B cell (primary cell): Measurements from ENCODE around the gene KRTAP10-2. TPM values are rescaled to one million over a fixed set of nuclear protein-coding genes. Genes with fewer than 3 reads are reported as not detected.

Source experiments
- ATAC-seq: fragments of 200-7000 bp; cut with Tn5 transposase; one replicate; pipeline ENCODE4 v1.10.0; 2021; ENCODE audit warnings: low read depth, mild to moderate bottlenecking, moderate number of reproducible peaks, moderate library complexity
- CTCF ChIA-PET: fragments of 350-600 bp; sonication (Branson Sonifier 250); formaldehyde crosslinking; loops from one replicate; lab custom pipeline; 2021; ENCODE audit warnings: antibody characterized with exemption, inconsistent platforms; lab: Charles Lee
- POLR2A ChIA-PET: fragments of 350-600 bp; sonication (Branson Sonifier 250); formaldehyde crosslinking; loops from one replicate; lab custom pipeline; 2021; ENCODE audit warnings: antibody characterized with exemption; lab: Charles Lee
- DNase-seq: peaks from one replicate; pipeline ENCODE4 v3.0.0; 2013
- H2AFZ ChIP-seq: 2 replicates; pipeline ENCODE4 v1.6.1; 2012; ENCODE audit warnings: mild to moderate bottlenecking, low read depth, low read length; ENCODE audit not compliant: insufficient read depth, poor library complexity, severe bottlenecking
- H3K27ac ChIP-seq, 2 donors: 1 replicate in 1 of 2; 2 replicates in 1 of 2; pipeline ENCODE4 v1.5.1; 2012 to 2013; ENCODE audit warnings: low read length in 2 of 2, mild to moderate bottlenecking in 2 of 2, moderate library complexity in 1 of 2
- H3K27me3 ChIP-seq, 4 experiments: fragments of 200-600 bp in 1 of 4; sonication (generic) in 1 of 4; replicated peaks in 1 of 4; 1 replicate in 2 of 4; 2 replicates in 2 of 4; pipeline versions ENCODE4 v1.6.1 to v1.7.0; 2013 to 2016; ENCODE audit warnings: low read length in 3 of 4, mild to moderate bottlenecking in 2 of 4, mixed read lengths in 1 of 4, moderate library complexity in 1 of 4; ENCODE audit not compliant: insufficient read depth in 4 of 4, control insufficient read depth in 3 of 4; ENCODE audit errors: control extremely low read depth in 1 of 4
- H3K36me3 ChIP-seq, 2 experiments: replicated peaks in 1 of 2; 1 replicate in 1 of 2; 2 replicates in 1 of 2; pipeline versions ENCODE4 v1.6.1 to v1.7.1; 2013; ENCODE audit warnings: low read length in 1 of 2; ENCODE audit not compliant: insufficient read depth in 2 of 2, control insufficient read depth in 1 of 2; ENCODE audit errors: control extremely low read depth in 1 of 2, extremely low read depth in 1 of 2
- H3K4me1 ChIP-seq, 2 donors: fragments of 200-600 bp in 1 of 2; sonication (generic) in 1 of 2; 1 replicate in 1 of 2; 2 replicates in 1 of 2; pipeline versions ENCODE4 v1.5.1 to v1.6.1; 2013 to 2017; ENCODE audit warnings: low read length in 2 of 2; ENCODE audit not compliant: control insufficient read depth in 2 of 2, insufficient read depth in 2 of 2
- H3K4me2 ChIP-seq: replicated peaks from 2 replicates; pipeline ENCODE3; 2012; ENCODE audit warnings: mild to moderate bottlenecking, low read depth, low read length; ENCODE audit not compliant: poor library complexity, severe bottlenecking
- H3K4me3 ChIP-seq, 5 experiments: fragments of 200-600 bp in 1 of 5; sonication (generic) in 1 of 5; 1 replicate in 3 of 5; 2 replicates in 2 of 5; pipeline versions ENCODE4 v1.5.1 to v1.7.0; 2011 to 2016; ENCODE audit warnings: low read length in 4 of 5, mild to moderate bottlenecking in 4 of 5, low read depth in 2 of 5, control low read depth in 1 of 5, moderate library complexity in 1 of 5; ENCODE audit not compliant: insufficient read depth in 1 of 5; ENCODE audit errors: control extremely low read depth in 1 of 5, extremely low read depth in 1 of 5
- H3K79me2 ChIP-seq: fragments of 200-600 bp; sonication (generic); one replicate; pipeline ENCODE4 v1.6.0; 2016; ENCODE audit warnings: low read length; ENCODE audit not compliant: control insufficient read depth, insufficient read depth
- H3K9ac ChIP-seq: fragments of 200-600 bp; sonication (generic); 2 replicates; pipeline ENCODE4 v1.6.1; 2017; ENCODE audit warnings: mild to moderate bottlenecking, low read length, moderate library complexity
- H3K9me3 ChIP-seq, 3 donors: one replicate each; pipeline versions ENCODE4 v1.6.1 to v1.7.1; 2013; ENCODE audit warnings: low read length in 2 of 3; ENCODE audit not compliant: control insufficient read depth in 2 of 3, insufficient read depth in 1 of 3; ENCODE audit errors: control extremely low read depth in 1 of 3
- H4K20me1 ChIP-seq: 2 replicates; pipeline ENCODE4 v1.6.0; 2012; ENCODE audit warnings: mild to moderate bottlenecking, low read length; ENCODE audit not compliant: insufficient read depth, control insufficient read depth, poor library complexity, severe bottlenecking
- H3K27ac Mint-ChIP-seq: one replicate; pipeline ENCODE4 v1.8.0; 2021; ENCODE audit warnings: mixed read lengths
- H3K27me3 Mint-ChIP-seq: one replicate; pipeline ENCODE4 v1.8.0; 2021; ENCODE audit warnings: mixed read lengths
- H3K4me1 Mint-ChIP-seq: one replicate; pipeline ENCODE4 v1.8.0; 2021; ENCODE audit warnings: mixed read lengths
- H3K4me3 Mint-ChIP-seq: one replicate; pipeline ENCODE4 v1.8.0; 2021; ENCODE audit warnings: mixed read lengths
- H3K9me3 Mint-ChIP-seq: one replicate; pipeline ENCODE4 v1.8.0; 2022; ENCODE audit warnings: mixed read lengths; ENCODE audit not compliant: insufficient read depth
- EZH2 ChIP-seq: IDR thresholded peaks from 2 replicates; pipeline ENCODE4 v1.6.1; 2012; ENCODE audit warnings: borderline replicate concordance, low read depth, mild to moderate bottlenecking, moderate library complexity, low read length; ENCODE audit not compliant: insufficient read depth, poor library complexity, severe bottlenecking
- WGBS: methylation state at CpG from one replicate; pipeline ENCODE4 v1.1.5; 2013; ENCODE audit warnings: missing lambda C conversion rate; ENCODE audit not compliant: insufficient coverage; 5-methylcytosine and 5-hydroxymethylcytosine counted together
- intact Hi-C: fragments of 100-400 bp; cut with micrococcal nuclease; formaldehyde crosslinking; loops from one replicate; pipeline ENCODE4 v1.10.0; 2022
- polyA plus RNA-seq: library from polyadenylated mRNA; depleted of rRNA; stranded (reverse); fragments of >200 nt; gene quantifications from 2 replicates; pipeline ENCODE4 v1.2.3, GENCODE V29; 2012
- total RNA-seq, 2 donors: library from RNA; stranded (reverse); fragments of 120-200 nt in 1 of 2; gene quantifications; 1 replicate in 1 of 2; 2 replicates in 1 of 2; pipeline versions ENCODE4 v1.2.3 to v1.2.4, GENCODE V29; 2013 to 2022
- TF ChIP-seq, protein P1 (sequence below): fragments of 200-600 bp; IDR thresholded peaks from one replicate; pipeline ENCODE4 v1.8.0; 2022; ENCODE audit warnings: antibody characterized with exemption, mild to moderate bottlenecking

The KRTAP10-2 gene
- total and polyA plus RNA-seq, 2 donors (not counting 1 experiment from before 2014, with no cell fraction given), result not detected

GRCh38 chr21:44569861-44570517 is 18.7 kb upstream of the KRTAP10-2 start:
- ATAC-seq, result no peak
- POLR2A ChIA-PET, result no interaction called here
- intact Hi-C loops, result loop anchor here (5.0 kb wide), 1 partner anchor 542 kb away; no protein-coding TSS in a partner anchor
- TF ChIP-seq EZH2, result no peak
- TF ChIP-seq, protein P1, sequence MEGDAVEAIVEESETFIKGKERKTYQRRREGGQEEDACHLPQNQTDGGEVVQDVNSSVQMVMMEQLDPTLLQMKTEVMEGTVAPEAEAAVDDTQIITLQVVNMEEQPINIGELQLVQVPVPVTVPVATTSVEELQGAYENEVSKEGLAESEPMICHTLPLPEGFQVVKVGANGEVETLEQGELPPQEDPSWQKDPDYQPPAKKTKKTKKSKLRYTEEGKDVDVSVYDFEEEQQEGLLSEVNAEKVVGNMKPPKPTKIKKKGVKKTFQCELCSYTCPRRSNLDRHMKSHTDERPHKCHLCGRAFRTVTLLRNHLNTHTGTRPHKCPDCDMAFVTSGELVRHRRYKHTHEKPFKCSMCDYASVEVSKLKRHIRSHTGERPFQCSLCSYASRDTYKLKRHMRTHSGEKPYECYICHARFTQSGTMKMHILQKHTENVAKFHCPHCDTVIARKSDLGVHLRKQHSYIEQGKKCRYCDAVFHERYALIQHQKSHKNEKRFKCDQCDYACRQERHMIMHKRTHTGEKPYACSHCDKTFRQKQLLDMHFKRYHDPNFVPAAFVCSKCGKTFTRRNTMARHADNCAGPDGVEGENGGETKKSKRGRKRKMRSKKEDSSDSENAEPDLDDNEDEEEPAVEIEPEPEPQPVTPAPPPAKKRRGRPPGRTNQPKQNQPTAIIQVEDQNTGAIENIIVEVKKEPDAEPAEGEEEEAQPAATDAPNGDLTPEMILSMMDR, result no peak
- Histone ChIP-seq H3K27me3 (peaks cover 0 to 2% (median 0%) of the 10 kb centered on the region in 4 experiments), H3K36me3 (no peaks in the 10 kb centered on the region), H3K9ac (no peak overlapping the region), H3K9me3 (peaks cover 0 to 18% (median 2%) of the 10 kb centered on the region in 3 donors), H3K27ac (no peak overlapping the region), H2AFZ (no peak overlapping the region), H3K79me2 (no peaks in the 10 kb centered on the region), H3K4me2 (no peak overlapping the region), H3K4me1 (peaks cover 12 to 18% of the 10 kb centered on the region in 2 donors), H3K4me3 (no peak overlapping the region), H4K20me1 (no peaks in the 10 kb centered on the region)
- Mint-ChIP-seq H3K4me3 (no peak overlapping the region), H3K27me3 (peaks cover 27% of the 10 kb centered on the region), H3K9me3 (peaks cover 2% of the 10 kb centered on the region), H3K4me1 (peaks cover 20% of the 10 kb centered on the region), H3K27ac (no peak overlapping the region)
- CTCF ChIA-PET, result no interaction called here
- WGBS, result 89% methylated on average over 11 of the region's 12 CpGs
- no peak for DNase-seq
